Liver (tissue), 3 donors: Measurements from ENCODE around the gene ACADM.

Source experiments
- CTCF ChIP-seq: fragments of 150-350 bp; IDR thresholded peaks from 2 replicates; pipeline ENCODE4 v1.5.1; 2017; ENCODE audit warnings: improper control_type of control experiment, low read depth, low read length; ENCODE audit not compliant: missing input control
- EGR1 ChIP-seq, 2 donors: IDR thresholded peaks; 2 replicates each; pipeline ENCODE4 v1.6.1; 2016 to 2018; ENCODE audit warnings: antibody characterized with exemption in 2 of 2, low read depth in 2 of 2
- FOXA1 ChIP-seq: IDR thresholded peaks from 2 replicates; pipeline ENCODE4 v1.6.1; 2016; ENCODE audit warnings: antibody characterized with exemption
- HNF4A ChIP-seq, 2 donors: conservative IDR thresholded peaks; 2 replicates each; pipeline ENCODE4 v1.6.1; 2016; ENCODE audit warnings: antibody characterized with exemption in 2 of 2, mild to moderate bottlenecking in 2 of 2
- REST ChIP-seq: IDR thresholded peaks from 2 replicates; pipeline ENCODE4 v1.6.1; 2016; ENCODE audit warnings: antibody characterized with exemption, mild to moderate bottlenecking
- RXRA ChIP-seq, 2 donors: IDR thresholded peaks; 2 replicates each; pipeline ENCODE4 v1.6.1; 2017 to 2018; ENCODE audit warnings: antibody characterized with exemption in 2 of 2, mild to moderate bottlenecking in 1 of 2
- TAF1 ChIP-seq: conservative IDR thresholded peaks from 2 replicates; pipeline ENCODE4 v1.6.1; 2016; ENCODE audit warnings: antibody characterized with exemption, mild to moderate bottlenecking
- ZBTB33 ChIP-seq: IDR thresholded peaks from 2 replicates; pipeline ENCODE4 v1.6.1; 2016; ENCODE audit warnings: antibody characterized with exemption
- TF ChIP-seq, protein P1 (sequence below): IDR thresholded peaks from 2 replicates; pipeline ENCODE4 v1.6.1; 2016; ENCODE audit warnings: antibody characterized with exemption
- donor health status: healthy.
- donor health status: healthy.

- TF ChIP-seq EGR1 (IDR thresholded peaks at IDR 0.05; ENCODE audit: low read depth in 2 of 2) (no peak), FOXA1 (no peak), CTCF (no peak), TAF1 (no peak), REST (no peak), HNF4A (conservative IDR thresholded peaks at IDR 0.05) (no peak), RXRA (IDR thresholded peaks at IDR 0.05) (no peak), ZBTB33 (no peak)
- TF ChIP-seq, protein P1, sequence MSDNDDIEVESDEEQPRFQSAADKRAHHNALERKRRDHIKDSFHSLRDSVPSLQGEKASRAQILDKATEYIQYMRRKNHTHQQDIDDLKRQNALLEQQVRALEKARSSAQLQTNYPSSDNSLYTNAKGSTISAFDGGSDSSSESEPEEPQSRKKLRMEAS, result no peak
Observed at GRCh38 chr1:75764057-75764655, 39.6 kb downstream of the ACADM start.
